HFFc6 (cell line): ENCODE measurements around the gene AP1S3. TPM values are rescaled to one million over a fixed set of nuclear protein-coding genes. Genes with fewer than 3 reads are reported as not detected.
A peak's percentile ranks its signal among the peaks of the same experiment; 100 is the strongest.

Experiments used
- DNase-seq: peaks from one replicate; pipeline ENCODE4 v3.0.0-alpha.2; 2018
- H3K27ac Mint-ChIP-seq: 2 replicates; pipeline ENCODE4 v1.8.0; 2020; ENCODE audit warnings: mild to moderate bottlenecking, mixed read lengths
- H3K27me3 Mint-ChIP-seq: 2 replicates; pipeline ENCODE4 v1.8.0; 2021; ENCODE audit warnings: mild to moderate bottlenecking, moderate library complexity, mixed read lengths; ENCODE audit not compliant: insufficient read depth
- H3K36me3 Mint-ChIP-seq: 2 replicates; pipeline ENCODE4 v1.8.0; 2021; ENCODE audit warnings: low read depth, mixed read lengths
- H3K4me1 Mint-ChIP-seq: 2 replicates; pipeline ENCODE4 v1.8.0; 2020; ENCODE audit warnings: low read depth, mixed read lengths
- H3K4me3 Mint-ChIP-seq: 2 replicates; pipeline ENCODE4 v1.8.0; 2020; ENCODE audit warnings: mild to moderate bottlenecking, moderate library complexity, mixed read lengths
- H3K9me3 Mint-ChIP-seq: 2 replicates; pipeline ENCODE4 v1.8.0; 2020; ENCODE audit warnings: mild to moderate bottlenecking, mixed read lengths
- total RNA-seq, 6 experiments: library from RNA; stranded (reverse); fragmentation: NEBNext Ultra II Directional; extraction: Animal tissue kit (Norgen Biotek cat#: 25700); gene quantifications; 2 replicates in 1 of 6; 3 replicates in 5 of 6; pipeline ENCODE4 v1.2.3, GENCODE V29; 2021
- TF ChIP-seq, protein P1 (sequence below): fragments of 200-600 bp; sonication (generic); IDR thresholded peaks from 2 replicates; pipeline ENCODE4 v1.5.0; 2021; ENCODE audit warnings: antibody characterized with exemption, mild to moderate bottlenecking

AP1S3 gene
- total RNA-seq, 6 experiments from 2014 or later, result 7.4 to 12.7 (median 9.9) TPM

GRCh38 chr2:223735659-223736244 lies 101.6 kb downstream of the AP1S3 start:
- H3K36me3 Mint-ChIP-seq, result no peaks in the 10 kb centered on the region
- TF ChIP-seq, protein P1, sequence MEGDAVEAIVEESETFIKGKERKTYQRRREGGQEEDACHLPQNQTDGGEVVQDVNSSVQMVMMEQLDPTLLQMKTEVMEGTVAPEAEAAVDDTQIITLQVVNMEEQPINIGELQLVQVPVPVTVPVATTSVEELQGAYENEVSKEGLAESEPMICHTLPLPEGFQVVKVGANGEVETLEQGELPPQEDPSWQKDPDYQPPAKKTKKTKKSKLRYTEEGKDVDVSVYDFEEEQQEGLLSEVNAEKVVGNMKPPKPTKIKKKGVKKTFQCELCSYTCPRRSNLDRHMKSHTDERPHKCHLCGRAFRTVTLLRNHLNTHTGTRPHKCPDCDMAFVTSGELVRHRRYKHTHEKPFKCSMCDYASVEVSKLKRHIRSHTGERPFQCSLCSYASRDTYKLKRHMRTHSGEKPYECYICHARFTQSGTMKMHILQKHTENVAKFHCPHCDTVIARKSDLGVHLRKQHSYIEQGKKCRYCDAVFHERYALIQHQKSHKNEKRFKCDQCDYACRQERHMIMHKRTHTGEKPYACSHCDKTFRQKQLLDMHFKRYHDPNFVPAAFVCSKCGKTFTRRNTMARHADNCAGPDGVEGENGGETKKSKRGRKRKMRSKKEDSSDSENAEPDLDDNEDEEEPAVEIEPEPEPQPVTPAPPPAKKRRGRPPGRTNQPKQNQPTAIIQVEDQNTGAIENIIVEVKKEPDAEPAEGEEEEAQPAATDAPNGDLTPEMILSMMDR, result no peak
- peaks cover 48% of the 10 kb centered on the region for H3K4me1 Mint-ChIP-seq
- H3K27me3 Mint-ChIP-seq, result no peaks in the 10 kb centered on the region; the same call in 1 of the 2 replicates
- H3K4me3 Mint-ChIP-seq, result peak overlapping the region; percentile 43
- peak overlapping the region; percentile 91 for H3K27ac Mint-ChIP-seq
- peak; percentile 96 for DNase-seq
- H3K9me3 Mint-ChIP-seq, result no peaks in the 10 kb centered on the region

DNA sequence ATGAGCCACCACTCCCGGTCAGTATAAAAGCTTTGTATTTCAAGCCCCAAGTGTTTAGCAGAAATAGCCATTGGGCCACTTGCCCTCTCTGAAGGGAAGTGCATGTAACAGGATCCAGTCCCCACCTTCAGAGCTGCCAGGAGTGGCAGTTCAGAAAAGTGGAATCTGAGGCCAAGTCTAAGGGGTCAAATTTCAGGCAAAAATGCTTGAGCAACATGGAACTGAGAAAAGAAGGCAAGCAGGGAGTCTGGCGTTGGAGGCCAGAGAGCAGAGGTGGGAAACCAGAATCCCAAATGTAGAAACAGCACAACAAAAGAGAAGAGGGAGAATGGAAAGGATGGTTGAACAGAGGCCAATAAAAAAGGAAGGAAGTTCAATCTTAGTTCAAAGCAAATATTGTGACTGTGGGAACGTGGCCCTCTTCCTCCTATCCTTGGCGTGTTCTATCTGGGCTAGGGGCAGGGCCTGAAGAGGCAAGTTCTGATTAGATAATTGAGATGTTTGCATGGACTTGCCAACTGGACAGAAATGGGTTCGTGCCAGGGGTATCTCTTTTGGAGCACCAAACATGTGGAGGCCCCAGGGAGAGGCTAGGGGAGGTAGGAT lies 102.2 kb downstream of the AP1S3 start:
- Mint-ChIP-seq H3K9me3 (no peaks in the 10 kb centered on the region), H3K4me1 (peaks cover 53% of the 10 kb centered on the region), H3K27me3 (peaks cover 2% of the 10 kb centered on the region), H3K36me3 (no peaks in the 10 kb centered on the region), H3K27ac (peak overlapping the region; percentile 91), H3K4me3 (no peak overlapping the region)
- TF ChIP-seq, protein P1, result no peak
- DNase-seq, result no peak

DNA sequence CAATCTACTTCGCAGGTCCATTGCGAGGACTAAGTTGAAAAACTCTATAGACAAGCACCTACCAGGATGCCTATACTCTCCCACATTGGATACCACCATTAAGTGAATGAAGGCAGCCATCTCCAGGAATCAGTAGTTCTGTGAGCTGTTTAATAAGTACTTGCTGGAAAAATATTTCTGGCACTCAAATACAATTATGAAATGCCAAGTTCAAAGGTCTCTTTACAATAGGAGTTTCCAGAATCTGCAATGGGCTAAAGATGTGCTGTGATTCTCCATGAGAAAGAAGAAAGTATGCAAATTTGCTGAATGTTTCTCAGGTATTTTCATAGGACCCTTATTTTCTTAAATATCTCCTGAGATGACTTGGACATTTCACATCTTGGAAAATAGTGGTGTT lies 103.0 kb downstream of the AP1S3 start:
- Mint-ChIP-seq H3K27me3 (peaks cover 2% of the 10 kb centered on the region), H3K9me3 (no peaks in the 10 kb centered on the region), H3K4me3 (no peak overlapping the region), H3K27ac (no peak overlapping the region), H3K36me3 (no peaks in the 10 kb centered on the region), H3K4me1 (peaks cover 60% of the 10 kb centered on the region)
- no peak for DNase-seq
- TF ChIP-seq, protein P1, result no peak

DNA sequence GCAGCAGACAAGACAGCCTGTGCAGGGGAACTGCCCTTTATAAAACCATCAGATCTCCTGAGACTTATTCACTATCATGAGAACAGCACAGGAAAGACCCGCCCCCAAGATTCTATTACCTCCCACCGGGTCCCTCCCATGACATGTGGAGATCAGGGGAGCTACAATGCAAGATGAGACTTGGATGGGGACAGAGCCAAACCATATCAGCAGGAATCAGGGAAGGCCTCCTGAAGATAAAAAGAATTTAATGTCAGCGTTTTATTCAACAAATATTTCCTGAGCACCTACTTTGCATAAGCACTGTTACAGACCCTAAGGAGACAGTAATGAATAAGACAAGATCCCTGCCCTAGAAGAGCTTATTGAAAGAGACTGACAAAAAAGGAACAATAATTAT lies 105.0 kb downstream of the AP1S3 start:
- no peak overlapping the region for H3K4me3 Mint-ChIP-seq
- DNase-seq, result no peak
- no peaks in the 10 kb centered on the region for H3K36me3 Mint-ChIP-seq
- peaks cover 67% of the 10 kb centered on the region for H3K4me1 Mint-ChIP-seq
- no peak overlapping the region for H3K27ac Mint-ChIP-seq
- H3K27me3 Mint-ChIP-seq, result peaks cover 2% of the 10 kb centered on the region
- TF ChIP-seq, protein P1, result no peak
- H3K9me3 Mint-ChIP-seq, result no peaks in the 10 kb centered on the region

GRCh38 chr2:223731503-223731902 lies 105.9 kb downstream of the AP1S3 start:
- Mint-ChIP-seq H3K27me3 (peaks cover 2% of the 10 kb centered on the region), H3K36me3 (no peaks in the 10 kb centered on the region), H3K27ac (no peak overlapping the region), H3K4me1 (peaks cover 67% of the 10 kb centered on the region), H3K4me3 (no peak overlapping the region), H3K9me3 (no peaks in the 10 kb centered on the region)
- DNase-seq, result no peak
- TF ChIP-seq, protein P1, result no peak
